Heart left ventricle (tissue), 13 donors: Measurements from ENCODE around the gene IL17A.

ENCODE experiments used
- POLR2A ChIP-seq, 2 donors: fragments of 450-650 bp; IDR thresholded peaks; one replicate each; pipeline ENCODE4 v1.6.1; 2017; ENCODE audit warnings: antibody characterized with exemption in 2 of 2, mild to moderate bottlenecking in 2 of 2, moderate library complexity in 2 of 2
- TF ChIP-seq, protein P1 (sequence below), 12 donors: fragments of 200-600 bp; sonication (generic) in 4 of 12; IDR thresholded peaks; one replicate each; pipeline versions ENCODE4 v1.5.0 to v1.8.0; 2018 to 2022; ENCODE audit warnings: antibody characterized with exemption in 12 of 12, mild to moderate bottlenecking in 5 of 12
- donor health status: ischemic (EF 13 %, LVEDD 7.1; RV severe dilation, severe dysfunction).
- donor health status: DM: no; HTN: yes; CAD: no.
- donor health status: DM: no; HTN: no; CAD: no.
- donor health status: ischemic (EF 25% LVEDD 6.9; RV normal size, moderate dysfunction).
- donor health status: ischemic (EF 25% LVEDD 5.7; RV mildly dilated, moderate dysfunction).
- donor health status: ischemic (EF 35%, LVEDD 5.7; RV mildly dilated, moderate dysfunction).
- donor health status: nonischemic (EF 11% LVEDD 7.7; RV severe dilation, severe dysfunction).
- donor health status: DM: yes; HTN: yes; CAD: no.
- donor health status: PGD.
- donor health status: ischemic (EF 29% LVEDD 5.4; RV normal size, mild dysfunction).
- donor health status: nonischemic (EF 23%, LVEDD 6.1; RV moderate dilation, normal function).

DNA sequence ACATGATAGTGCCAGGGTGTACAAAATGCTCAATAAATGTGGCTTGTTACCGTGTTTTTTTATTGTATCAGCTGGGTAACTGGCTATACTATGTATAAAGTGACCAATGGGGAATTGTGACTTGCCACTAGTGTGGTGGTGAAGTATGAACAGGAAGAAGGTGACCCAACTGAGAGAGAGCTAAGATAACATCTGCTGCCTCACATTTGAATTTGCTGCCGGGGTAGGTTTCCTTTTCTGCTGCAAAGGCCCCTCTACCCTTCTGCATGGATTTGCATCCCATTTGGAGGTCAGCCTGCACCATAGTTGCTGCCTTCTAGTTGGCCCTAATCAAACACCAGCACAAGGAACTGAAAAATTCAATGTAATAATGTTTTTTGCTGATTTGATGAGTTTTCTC is 24.1 kb downstream of the IL17A start:
- TF ChIP-seq POLR2A (IDR thresholded peaks at IDR 0.05): no peak
- TF ChIP-seq, protein P1, sequence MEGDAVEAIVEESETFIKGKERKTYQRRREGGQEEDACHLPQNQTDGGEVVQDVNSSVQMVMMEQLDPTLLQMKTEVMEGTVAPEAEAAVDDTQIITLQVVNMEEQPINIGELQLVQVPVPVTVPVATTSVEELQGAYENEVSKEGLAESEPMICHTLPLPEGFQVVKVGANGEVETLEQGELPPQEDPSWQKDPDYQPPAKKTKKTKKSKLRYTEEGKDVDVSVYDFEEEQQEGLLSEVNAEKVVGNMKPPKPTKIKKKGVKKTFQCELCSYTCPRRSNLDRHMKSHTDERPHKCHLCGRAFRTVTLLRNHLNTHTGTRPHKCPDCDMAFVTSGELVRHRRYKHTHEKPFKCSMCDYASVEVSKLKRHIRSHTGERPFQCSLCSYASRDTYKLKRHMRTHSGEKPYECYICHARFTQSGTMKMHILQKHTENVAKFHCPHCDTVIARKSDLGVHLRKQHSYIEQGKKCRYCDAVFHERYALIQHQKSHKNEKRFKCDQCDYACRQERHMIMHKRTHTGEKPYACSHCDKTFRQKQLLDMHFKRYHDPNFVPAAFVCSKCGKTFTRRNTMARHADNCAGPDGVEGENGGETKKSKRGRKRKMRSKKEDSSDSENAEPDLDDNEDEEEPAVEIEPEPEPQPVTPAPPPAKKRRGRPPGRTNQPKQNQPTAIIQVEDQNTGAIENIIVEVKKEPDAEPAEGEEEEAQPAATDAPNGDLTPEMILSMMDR (IDR thresholded peaks at IDR 0.05): no peak
